ENCODE results near the gene TXNRD2. TPM values are rescaled to one million over a fixed set of nuclear protein-coding genes. Genes with fewer than 3 reads are reported as not detected.

Gene TXNRD2
- total RNA-seq, 1 donor from 2014 or later, result 12.2 TPM

DNA sequence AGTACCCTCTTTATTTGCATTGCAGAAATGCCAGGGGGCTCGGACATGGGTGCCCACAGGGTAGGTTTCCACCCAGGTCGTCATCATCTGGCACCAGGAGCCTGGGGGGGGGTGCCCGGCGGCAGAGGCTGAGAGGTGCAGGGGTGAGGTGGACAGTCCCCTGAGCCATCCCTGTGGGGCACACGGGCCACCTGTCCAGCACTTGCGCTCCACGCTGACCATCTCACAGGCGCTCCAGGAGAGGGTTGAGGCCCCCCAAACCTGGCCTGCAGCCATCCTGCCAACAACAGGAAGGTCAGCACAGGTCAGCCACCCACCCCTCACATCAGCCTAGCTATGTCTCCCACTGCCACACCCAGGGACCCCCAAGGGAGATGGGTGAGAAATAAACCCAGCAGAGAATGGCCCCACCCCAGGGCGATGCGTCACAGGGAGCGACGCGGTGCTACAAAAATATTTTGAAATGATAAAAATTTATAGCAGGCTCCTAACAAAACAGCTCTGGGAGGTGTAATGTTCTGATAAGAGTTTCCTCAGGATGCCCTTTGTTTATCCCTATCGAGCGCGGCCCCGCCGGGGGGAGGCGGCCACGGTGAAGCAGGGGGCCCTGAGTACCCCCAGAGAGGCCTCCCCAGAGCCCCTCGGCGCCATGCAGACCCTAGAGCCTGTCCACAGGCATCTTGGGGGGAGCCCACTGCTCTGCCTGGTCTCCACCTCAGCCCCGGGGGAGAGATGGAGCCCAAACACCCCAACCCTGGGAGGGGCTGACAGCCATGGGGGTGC lies 65.9 kb downstream of the TXNRD2 start:
- no peak for DNase-seq

DNA sequence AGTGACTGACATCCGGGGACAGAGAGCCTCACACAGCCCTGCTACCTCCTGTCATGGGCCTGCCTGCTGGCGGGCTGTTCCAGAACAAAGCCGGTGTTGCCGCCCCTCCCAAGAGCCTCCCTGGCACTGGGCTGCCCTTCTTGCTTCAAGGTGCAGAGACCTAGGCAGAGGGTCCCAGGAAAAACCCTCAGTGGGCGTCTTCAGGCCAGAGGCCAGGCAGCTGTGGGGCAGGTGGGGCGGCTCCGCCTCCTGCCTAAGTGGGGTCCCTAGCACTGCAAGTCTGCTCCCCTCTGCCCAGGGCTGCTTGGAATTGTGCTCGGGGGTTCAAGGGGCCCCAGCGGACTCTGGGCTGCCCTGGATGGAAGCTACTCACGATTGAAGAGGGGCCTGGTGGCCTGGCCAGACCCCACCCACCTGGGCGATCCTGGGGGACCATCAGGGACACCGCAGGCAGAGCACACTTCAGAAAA lies 66.5 kb downstream of the TXNRD2 start:
- DNase-seq, result no peak

DNA sequence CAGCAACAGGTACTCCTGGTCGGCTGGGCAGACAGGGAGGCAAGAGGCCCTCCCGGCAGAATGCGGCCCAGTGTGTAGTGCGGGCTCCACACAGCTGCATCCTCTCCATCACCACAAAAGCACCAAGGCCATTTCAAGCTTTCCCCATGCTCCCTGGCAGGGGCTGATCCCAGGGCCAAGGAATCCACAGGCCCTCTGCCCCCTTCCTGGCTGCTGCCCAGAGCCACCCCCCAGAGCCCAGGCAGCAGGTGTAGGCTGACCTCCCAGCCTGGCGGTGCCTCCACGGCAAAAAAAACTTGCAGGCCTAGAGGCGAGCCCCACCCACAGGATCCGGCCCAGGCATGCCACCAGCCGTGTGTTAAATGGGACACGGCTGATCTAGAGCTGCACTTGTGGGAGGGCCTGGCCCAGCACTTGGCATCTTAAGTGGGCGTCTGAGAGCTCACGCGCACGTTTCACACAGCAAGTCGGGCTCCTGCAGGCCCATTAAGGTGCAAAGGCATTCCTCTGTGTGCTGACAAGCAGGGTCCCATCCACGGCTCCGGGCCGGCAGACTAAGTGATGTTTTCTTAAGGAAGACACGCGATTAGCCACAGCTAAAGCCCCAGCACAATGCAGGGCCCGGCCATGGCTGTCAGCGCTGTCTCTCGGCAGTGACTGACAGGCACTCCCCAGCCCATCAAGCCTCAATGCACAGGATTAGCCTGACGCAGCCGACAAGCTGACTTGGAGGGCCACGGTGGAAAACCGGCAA lies 67.1 kb downstream of the TXNRD2 start:
- DNase-seq, result no peak

DNA sequence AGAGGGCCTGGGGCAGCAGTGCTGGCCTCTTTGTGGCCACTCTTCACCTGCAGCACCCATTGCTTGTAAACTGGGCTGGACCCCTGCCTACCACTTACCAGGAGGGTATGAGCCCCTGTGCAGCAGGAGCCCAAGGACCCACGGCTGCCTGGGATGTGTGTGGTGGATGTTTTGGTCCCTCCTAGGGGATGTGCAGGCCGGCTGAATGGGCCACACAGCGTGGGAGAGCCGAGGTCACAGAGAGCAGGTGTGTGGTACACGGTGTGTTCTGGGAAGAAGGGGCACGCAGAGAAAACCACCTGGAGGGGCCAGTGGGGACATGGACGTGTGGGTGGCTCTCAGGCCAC lies 67.7 kb downstream of the TXNRD2 start:
- DNase-seq, result no peak

DNA sequence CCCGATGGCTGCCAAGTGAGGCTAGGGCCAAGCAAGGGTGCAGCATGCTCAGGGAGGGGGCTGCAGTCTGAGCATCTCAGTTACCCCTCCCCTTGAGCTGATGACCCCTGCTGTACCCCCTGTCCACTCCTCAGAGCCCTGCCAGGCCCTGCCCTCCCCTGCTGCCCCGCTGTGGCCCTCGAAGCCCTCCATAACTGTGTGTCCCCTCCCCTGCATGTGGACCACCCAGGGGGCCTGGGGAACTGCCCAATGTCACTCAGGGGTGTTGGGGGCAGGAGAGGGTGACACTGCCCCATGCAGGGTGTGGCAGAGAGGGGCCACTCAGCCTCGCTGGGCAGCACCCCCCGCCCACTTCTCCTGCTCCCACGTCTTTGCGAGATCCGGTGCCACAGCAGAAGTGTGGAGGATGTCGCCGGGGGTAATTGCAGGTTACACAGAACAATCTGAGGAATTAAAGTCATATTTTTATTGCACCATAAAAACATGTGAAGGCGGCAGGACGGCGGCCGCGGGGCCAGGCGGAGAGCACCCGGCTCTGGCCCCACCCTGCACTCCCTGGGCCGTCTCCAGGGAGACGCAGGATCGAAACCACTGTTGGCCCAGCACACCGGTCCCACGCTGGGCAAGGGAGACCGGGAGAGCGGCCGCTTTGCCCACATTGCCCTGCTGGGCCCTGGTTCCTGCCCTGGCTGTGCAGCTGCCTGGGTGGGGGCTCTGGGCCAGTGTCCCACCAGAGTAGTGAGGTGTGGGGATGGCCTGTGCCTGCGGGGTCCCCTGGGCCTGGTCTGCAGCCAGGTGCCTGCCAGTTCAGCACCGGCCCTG lies 68.3 kb downstream of the TXNRD2 start:
- DNase-seq, result no peak

DNA sequence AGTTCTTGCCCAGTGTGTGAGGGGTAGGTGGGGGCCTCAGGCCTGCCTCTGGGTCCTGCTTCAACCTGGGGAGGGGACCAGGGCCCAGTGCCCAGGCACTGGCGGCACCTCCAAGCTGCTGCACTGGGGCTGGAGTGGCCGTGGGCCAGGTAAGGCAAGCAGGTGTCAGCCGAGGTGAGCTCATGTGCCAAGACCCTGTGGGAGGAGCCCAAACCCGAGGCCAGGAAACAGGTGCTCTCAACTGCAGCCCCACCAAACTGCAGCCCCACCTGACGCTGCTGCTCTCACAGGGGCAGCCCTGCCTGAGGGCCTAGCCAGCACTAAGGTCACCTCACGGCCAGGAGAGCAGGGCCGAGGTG lies 68.9 kb downstream of the TXNRD2 start:
- DNase-seq, result no peak

DNA sequence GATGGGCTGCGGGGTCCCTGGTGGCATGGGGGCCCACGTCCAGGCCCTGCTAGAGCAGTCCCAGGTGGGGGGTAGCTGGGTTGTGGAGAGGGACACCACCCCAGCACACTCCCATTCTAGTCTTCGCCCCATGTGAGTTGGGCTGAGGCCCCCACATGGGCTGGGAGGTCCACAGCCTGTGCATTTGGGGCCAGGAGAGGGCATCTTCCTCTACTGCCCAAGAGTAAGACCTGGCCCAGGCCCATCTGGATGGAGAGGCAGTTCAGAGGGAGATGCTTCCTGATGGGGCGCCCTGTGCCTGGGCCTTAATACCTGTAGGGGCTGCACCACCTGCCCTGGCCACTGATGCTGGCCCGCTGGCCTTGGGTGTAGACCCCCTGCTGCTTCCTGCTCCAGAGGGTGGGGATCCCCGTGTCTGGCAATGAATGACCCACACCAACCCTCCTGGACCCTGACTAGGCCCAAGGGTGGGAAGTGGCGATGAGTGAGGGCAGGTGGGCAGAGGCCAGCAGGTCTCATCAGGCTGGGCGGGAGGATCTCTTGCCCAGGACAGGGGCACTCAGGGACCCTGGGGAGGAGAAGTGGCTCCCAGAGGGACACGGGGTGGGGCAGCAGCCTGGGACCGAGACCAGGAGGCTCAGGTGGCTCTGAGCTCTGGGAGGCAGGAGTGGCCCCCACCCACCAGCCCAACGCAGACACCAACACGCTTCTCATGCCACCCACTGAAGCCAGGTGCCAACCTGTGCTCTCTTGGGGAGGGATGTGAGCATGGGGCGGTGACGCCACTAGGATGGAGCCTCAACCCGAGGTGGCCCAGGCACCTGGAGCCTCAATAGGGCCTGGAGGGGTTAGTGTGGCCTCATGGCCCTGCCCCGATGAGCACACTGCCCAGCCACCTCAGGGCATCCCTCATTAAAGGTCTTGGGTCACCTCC lies 69.5 kb downstream of the TXNRD2 start:
- no peak for DNase-seq

DNA sequence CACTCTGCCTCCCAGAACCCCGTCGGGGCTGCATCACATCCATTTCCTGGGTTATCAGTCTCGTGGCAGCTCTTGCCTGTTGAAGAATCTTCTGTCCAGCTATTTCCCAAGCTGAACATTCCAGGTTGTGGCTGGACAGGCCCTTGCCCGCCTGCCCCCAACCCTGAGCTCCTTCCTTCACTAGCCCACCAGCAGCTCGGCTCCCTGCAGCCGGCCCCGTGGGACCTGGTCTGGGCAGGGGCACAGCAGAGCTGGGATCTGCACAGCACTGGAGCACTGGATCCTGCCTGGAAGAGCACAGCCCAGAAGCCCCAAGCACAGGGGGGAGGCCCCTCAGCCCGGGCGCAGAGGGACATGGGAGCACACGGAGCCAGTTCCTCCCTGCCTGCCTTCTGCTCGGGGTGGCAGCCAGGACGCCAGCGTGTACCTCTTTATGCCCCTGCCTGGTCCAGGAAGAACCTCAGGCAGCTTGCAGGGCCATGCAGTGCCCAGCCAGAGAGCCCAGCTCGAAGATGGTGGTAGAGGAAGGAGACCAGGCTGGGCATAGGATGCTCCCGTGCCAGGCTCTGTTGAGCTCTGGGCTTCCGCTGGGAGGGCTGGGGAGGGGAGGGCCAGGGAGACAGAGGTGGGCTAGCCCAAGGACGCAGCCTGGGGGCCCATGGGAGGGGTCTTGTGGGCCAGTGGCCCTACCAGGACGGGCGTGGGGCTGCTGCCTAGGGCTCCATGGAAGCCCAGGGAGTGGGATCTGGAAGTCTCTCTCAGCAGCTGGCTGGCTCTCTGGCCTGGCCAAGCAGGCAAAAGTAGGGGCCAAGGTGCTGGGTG lies 70.4 kb downstream of the TXNRD2 start:
- no peak for DNase-seq

DNA sequence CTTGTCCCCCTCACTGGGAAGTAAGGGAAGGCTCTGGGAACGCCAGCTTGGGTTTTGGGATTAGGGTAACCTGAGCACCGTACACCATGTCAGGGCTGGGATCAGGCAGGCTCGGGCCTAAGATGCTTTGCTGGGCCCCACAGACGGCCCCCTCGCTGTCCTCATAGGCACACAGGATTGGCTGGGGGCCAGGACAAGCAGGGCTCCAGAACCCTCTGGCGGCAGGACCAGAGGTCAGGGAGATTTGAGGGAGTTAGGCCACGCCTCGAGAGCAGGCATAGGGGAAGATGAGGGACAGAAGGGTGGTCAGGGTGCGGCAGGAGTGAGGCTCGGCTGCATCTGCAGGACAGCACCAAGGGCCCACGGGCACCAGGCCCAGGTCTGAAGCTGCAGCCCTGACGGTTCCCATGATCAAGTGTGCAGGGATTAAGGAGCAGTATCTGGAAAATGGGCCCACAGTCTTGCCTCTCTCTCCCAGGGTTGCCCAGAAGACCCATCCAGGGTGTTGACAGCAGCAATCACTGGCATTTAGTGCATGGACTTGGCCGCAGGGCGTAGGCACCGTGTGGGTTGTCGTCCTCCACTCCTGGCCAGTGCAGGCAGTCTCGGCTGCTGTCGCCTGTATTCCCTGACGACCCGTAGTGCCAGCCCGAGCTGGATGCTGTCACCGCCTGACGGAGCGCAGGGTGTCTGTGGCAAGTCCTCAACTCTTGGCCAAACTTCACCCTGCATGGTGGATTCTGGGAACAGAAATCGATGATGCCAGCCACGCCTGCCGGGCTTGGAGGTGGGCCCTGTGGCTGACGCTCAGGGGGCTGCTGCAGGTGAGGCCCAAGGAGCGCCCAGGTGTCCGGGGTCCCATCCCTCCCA lies 71.2 kb downstream of the TXNRD2 start:
- DNase-seq, result no peak

DNA sequence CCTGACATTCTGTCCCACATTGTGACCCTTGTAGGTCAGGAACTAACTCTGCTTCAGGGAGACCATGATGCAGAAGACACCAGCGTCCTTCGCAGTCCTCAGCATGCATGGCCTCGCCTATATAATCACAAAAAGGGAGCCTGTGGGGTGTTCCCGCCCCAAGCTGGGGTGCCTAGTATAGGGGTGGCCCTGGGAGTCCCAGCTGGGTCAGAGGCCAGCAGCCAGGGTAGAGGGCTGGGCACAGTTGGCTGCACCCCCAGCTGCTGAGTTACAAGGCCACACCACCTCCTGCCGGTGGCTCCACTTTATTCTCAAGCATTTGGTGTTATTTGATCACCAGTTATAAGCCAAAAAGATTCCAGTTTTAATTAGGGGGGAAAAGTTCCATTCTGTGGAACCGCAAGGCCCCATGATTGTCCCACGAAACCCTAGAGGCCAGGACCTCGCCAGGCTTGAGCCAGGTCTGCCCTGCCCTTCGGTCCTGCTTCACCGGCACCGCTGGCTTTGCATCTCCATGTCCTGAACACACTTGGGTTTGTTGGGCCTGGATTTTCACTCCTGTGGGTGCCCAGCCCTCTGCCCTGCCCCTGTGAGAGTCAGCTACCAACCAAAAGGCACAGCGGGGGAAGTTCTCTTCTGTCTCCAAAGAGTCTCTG lies 72.0 kb downstream of the TXNRD2 start:
- DNase-seq, result no peak

DNA sequence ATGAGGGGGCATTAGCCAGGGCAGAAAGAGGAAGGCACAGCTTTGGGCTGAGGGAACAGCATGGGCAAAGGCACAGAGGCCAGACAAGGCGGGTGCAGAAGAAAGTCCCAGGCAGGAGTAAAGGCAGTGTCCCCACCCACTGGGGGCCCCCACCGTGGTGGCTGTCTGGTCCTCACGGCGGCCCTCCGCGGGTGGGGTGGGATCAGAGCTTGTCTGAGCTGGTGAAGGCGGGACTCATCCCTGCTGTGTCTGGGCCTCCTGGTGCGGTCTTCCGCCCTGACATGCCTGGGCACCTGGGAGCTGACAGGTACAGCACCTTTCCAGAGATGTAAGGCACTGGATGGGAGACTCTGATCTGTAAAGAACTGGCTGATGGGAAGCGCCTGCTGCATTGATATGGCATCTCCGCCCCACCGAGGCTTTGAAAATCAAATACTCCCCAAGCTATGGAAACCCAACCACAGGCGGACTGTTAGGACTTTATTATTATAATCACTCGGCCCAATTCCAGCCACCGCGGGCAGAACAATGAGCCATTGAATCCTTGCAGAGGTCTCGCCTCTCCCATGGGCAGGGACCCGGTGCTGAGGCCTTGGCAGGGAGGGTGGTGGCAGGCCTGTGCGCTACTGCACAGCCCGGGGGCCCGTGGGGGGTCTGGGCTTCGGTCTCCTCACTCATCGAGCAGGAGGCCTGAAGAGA lies 72.7 kb downstream of the TXNRD2 start:
- no peak for DNase-seq

DNA sequence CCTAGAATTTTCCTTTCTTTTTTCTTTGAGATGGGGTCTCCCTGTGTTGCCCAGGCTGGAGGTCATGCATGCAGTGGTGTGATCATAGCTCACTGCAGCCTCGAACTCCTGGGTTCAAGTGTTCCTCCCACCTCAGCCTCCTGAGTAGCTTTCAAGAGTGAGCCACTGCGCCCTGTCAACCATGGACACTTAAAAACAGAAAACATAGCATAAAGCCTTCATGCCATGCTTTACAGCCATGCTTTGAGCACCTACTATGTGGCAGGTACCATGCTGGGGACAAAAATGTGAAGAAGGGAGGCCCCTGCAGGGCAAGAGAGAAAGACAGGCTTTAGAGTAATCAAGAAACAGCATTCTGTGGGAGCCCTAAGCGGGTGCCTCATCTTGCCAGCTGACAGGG lies 73.3 kb downstream of the TXNRD2 start:
- DNase-seq, result no peak

DNA sequence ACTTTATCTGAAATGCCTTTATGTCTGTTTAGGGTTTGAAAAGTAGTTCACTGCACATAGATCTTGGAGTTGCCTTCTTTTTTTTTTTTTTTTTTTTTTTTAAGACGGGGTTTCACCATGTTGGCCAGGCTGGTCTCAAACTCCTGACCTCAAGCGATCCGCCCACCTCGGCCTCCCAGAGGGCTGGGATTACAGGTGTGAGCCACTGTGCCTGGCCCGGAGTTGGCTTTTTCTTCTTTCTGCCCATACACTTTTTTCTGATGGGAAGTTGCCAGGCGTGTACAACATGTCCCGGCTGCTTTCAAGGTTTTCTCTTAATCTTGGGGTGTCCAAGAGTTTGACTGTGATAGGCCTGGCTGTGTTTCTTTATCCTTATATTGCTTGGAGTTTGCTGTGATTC lies 74.0 kb downstream of the TXNRD2 start:
- DNase-seq, result no peak

DNA sequence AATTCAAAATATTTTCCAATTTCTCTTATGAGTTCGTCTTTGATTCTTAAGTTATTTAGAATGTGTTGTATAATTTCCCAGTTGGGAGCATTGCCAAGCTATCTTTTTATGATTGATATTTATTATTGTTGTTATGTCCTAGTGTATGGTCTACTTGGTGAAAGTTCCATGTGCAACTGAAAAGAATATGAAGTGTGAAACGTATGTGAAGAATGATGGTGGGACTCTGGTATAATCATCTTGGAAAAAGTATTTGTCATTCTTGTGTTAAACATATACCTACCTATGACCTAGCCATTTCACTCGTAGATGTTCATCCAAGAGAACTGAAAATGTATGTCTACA lies 75.0 kb downstream of the TXNRD2 start:
- DNase-seq, result no peak

DNA sequence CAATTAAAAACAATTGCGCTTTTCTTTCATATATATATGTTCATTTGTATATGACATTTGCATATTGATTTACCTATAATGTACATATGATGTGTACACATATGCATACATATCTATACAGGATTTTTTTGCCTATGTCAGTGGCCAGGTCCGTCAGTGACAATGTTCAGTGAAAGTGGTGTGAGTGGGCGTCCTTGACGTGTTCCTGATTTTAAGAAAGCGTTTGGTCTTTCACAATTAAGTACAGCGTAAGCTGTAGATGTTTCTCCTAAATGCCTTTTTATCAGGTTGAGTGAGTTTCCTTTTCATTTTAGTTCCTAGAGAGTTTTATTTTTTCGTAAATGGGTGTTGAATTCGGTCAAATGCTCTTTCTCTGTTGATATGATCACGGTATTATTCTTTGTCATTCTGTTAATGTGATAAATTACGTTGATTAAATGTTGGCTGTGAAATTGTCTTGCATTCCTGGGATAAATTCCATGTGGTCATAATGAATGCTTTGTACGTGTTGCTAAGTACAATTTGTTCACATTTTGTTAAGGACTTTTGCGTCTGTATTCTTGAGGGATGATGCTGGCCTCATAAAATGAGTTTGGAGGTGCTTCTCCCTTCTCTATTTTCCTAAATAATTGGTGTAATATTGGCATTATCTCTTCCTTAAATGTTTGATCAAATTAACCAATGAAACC lies 76.3 kb downstream of the TXNRD2 start:
- no peak for DNase-seq

DNA sequence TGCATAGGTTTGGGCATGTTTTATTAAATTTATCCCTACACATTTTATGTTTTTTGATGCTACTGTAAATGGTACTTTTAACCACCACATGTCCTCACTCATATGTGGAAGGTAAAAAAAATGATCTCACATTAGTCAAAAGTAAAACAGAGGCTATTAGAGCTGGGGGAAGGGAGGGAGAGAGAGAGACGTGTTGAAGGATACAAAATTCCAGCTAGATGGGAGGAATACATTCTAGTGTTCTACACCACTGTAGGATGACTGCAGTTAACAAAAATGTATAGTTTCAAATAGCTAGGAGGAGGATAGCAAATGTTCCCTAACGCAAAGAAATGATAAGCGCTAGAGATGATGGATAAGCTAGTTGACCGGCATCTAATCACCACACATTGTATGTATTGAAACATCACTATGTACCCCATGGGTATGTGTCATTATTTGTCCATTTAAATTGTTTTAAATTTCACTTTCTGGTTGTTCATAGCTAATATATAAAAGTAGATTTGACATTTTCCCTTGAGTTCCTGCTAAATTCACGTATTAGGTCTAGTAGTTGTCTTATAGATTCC lies 77.0 kb downstream of the TXNRD2 start:
- no peak for DNase-seq

DNA sequence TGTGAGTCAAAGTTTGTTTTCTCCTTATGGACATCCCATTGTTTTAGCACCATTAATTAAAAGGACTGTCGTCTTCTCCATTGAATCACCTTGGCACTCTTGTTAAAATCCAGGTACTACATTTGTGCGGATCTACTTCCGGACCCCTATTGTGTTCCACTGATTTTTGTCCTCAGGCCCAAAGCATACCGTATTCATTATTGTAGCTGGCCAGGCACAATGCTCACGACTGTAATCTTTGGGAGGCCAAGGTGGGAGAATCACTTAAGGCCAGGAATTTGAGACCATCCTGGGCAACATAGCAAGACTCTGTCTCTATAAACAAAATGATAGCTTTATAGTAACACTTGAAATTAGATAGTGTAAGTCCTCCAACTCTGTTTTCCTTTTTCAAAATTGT lies 78.0 kb downstream of the TXNRD2 start:
- no peak for DNase-seq

Measured in skin of body (tissue), 2 donors.